SU-DHL-6 (cell line): ENCODE results near the gene AQP6.

Source experiments
- H2AFZ ChIP-seq: fragments of 200-600 bp; sonication (generic); 2 replicates; pipeline ENCODE4 v1.6.1; 2014; ENCODE audit warnings: low read depth, mild to moderate bottlenecking, moderate library complexity, mixed read lengths, antibody characterized with exemption, low read length; ENCODE audit not compliant: severe bottlenecking
- H3F3A ChIP-seq: fragments of 200-600 bp; shearing (Covaris generic); 2 replicates; pipeline ENCODE4 v1.6.0; 2016; ENCODE audit warnings: antibody characterized with exemption, mild to moderate bottlenecking; ENCODE audit not compliant: insufficient read depth
- H3K27ac ChIP-seq: fragments of 200-600 bp; sonication (generic); 2 replicates; pipeline ENCODE4 v1.5.1; 2016; ENCODE audit warnings: low read depth, mild to moderate bottlenecking, low read length, moderate library complexity, mixed read lengths
- H3K27me3 ChIP-seq: fragments of 200-600 bp; sonication (generic), shearing (Covaris generic); 2 replicates; pipeline ENCODE4 v1.6.0; 2014; ENCODE audit warnings: mild to moderate bottlenecking, low read length
- H3K36me3 ChIP-seq: fragments of 200-600 bp; sonication (generic); 2 replicates; pipeline ENCODE4 v1.6.1; 2014; ENCODE audit warnings: mild to moderate bottlenecking, low read length, mixed read lengths
- H3K4me2 ChIP-seq: fragments of 300-600, 200-600 bp; shearing (Covaris generic), sonication (generic); 2 replicates; pipeline ENCODE4 v1.6.0; 2014; ENCODE audit warnings: low read length, low read depth, mild to moderate bottlenecking; ENCODE audit not compliant: poor library complexity, severe bottlenecking
- H3K4me3 ChIP-seq: fragments of 200-600 bp; sonication (generic); 2 replicates; pipeline ENCODE4 v1.5.1; 2014; ENCODE audit warnings: antibody characterized with exemption, low read length, mild to moderate bottlenecking, mixed read lengths; ENCODE audit not compliant: insufficient read depth, poor library complexity, severe bottlenecking
- H3K79me2 ChIP-seq: fragments of 200-600 bp; sonication (generic); 2 replicates; pipeline ENCODE4 v1.6.1; 2014; ENCODE audit warnings: mild to moderate bottlenecking, low read length, moderate library complexity; ENCODE audit not compliant: insufficient read depth
- H3K9ac ChIP-seq: fragments of 200-600 bp; sonication (generic); 2 replicates; pipeline ENCODE4 v1.7.0; 2014; ENCODE audit warnings: mild to moderate bottlenecking, low read length
- H3K9me2 ChIP-seq: fragments of 200-600 bp; sonication (generic); replicated peaks from 2 replicates; pipeline ENCODE4 v1.6.1; 2014; ENCODE audit warnings: low read length; ENCODE audit not compliant: insufficient read depth
- H3K9me3 ChIP-seq: fragments of 200-600 bp; sonication (generic); 2 replicates; pipeline ENCODE4 v1.6.1; 2014; ENCODE audit warnings: low read length, mixed read lengths; ENCODE audit not compliant: insufficient read depth
- H4K20me1 ChIP-seq: fragments of 200-600 bp; sonication (generic); 2 replicates; pipeline ENCODE4 v1.6.1; 2014; ENCODE audit warnings: low read depth, mild to moderate bottlenecking, antibody characterized with exemption, low read length, moderate library complexity, mixed read lengths
- EZH2phosphoT487 ChIP-seq: fragments of 200-600 bp; sonication (generic), shearing (Covaris generic); conservative IDR thresholded peaks from 2 replicates; pipeline ENCODE4 v1.6.1; 2018; ENCODE audit warnings: mild to moderate bottlenecking, antibody characterized with exemption, low read length, moderate library complexity, mixed read lengths
- TF ChIP-seq, protein P1 (sequence below): fragments of 200-600 bp; sonication (generic); IDR thresholded peaks from one replicate; pipeline ENCODE4 v1.5.1; 2017; ENCODE audit warnings: antibody characterized with exemption, mild to moderate bottlenecking, low read length, moderate library complexity; ENCODE audit not compliant: insufficient read depth, poor library complexity, severe bottlenecking

The AQP6 gene

DNA sequence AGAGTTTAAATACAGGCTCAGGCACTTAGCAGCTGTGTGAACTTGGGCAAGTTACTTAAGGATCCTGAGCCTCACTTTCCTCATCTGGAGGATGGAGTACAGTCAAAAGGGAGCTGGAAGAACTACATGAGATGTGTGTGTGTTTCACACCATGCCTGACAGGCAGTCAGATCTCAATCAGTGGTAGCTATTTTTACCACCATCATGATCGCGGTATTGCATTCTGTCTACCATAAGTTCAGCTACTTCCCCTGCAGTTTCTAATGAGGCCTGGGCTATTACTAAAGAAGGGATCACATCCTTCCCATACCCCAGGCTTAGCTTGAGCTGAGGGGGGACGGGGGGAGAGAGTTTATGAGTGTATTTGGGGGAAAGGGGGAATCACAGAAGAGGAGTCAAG, 7.0 kb downstream of the AQP6 start:
- no peaks in the 10 kb centered on the region for H3K36me3 ChIP-seq
- no peak overlapping the region for H3K4me2 ChIP-seq
- no peaks in the 10 kb centered on the region for H3K79me2 ChIP-seq
- no peak overlapping the region for H3K9ac ChIP-seq
- H3K27me3 ChIP-seq, result no peaks in the 10 kb centered on the region
- no peaks in the 10 kb centered on the region for H4K20me1 ChIP-seq
- no peak overlapping the region for H3K4me3 ChIP-seq
- no peaks in the 10 kb centered on the region for H3F3A ChIP-seq
- no peaks in the 10 kb centered on the region for H3K9me2 ChIP-seq
- TF ChIP-seq, protein P1, sequence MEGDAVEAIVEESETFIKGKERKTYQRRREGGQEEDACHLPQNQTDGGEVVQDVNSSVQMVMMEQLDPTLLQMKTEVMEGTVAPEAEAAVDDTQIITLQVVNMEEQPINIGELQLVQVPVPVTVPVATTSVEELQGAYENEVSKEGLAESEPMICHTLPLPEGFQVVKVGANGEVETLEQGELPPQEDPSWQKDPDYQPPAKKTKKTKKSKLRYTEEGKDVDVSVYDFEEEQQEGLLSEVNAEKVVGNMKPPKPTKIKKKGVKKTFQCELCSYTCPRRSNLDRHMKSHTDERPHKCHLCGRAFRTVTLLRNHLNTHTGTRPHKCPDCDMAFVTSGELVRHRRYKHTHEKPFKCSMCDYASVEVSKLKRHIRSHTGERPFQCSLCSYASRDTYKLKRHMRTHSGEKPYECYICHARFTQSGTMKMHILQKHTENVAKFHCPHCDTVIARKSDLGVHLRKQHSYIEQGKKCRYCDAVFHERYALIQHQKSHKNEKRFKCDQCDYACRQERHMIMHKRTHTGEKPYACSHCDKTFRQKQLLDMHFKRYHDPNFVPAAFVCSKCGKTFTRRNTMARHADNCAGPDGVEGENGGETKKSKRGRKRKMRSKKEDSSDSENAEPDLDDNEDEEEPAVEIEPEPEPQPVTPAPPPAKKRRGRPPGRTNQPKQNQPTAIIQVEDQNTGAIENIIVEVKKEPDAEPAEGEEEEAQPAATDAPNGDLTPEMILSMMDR, result no peak
- no peak for TF ChIP-seq EZH2phosphoT487
- H3K9me3 ChIP-seq, result no peaks in the 10 kb centered on the region
- H2AFZ ChIP-seq, result no peak overlapping the region
- H3K27ac ChIP-seq, result no peak overlapping the region

DNA sequence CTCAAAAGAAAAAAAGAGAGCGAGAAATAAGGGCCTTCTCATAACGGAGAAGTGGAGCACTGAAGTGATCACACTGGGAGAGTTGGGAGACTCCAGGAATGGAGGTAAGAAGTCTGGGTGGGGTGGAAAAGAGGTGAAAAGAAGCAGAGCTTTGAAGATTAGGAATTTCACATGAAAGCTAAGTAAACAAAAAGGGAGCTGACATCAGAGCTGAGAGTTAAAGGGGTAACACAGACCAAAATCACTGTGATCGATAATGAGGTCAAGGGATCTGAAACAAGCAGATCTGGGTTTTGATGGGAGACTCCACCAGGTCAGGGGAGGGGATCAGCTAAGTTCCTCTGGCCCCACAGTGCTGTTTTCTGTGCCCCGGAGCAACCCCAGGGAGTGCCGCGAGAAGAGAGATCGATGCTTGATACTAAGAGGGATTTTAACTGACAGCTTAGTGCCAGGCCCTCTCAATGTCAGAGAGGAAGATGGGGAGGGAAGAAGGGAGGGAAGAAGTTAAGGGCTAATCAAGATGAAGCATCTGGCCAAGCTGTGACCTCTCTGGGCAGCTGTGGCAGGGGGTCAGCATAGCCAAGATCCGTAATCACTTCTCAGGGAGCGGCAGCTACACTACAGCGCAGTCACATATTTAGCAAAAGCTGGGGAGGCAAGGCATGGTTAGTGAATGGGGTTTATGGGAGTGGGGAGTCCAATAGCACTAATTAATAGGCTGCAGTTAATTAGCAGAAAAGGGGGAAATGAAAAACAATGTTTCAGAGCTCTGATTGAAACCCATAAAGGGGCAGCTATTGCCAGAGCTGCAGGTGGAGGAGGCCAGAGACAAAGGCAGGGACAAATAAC, 8.0 kb downstream of the AQP6 start:
- Histone ChIP-seq H3K9me2 (no peaks in the 10 kb centered on the region), H2AFZ (no peak overlapping the region), H4K20me1 (no peaks in the 10 kb centered on the region), H3K9me3 (no peaks in the 10 kb centered on the region), H3K4me2 (no peak overlapping the region), H3K27ac (no peak overlapping the region), H3K9ac (no peak overlapping the region), H3F3A (no peaks in the 10 kb centered on the region), H3K36me3 (no peaks in the 10 kb centered on the region), H3K27me3 (no peaks in the 10 kb centered on the region), H3K4me3 (no peak overlapping the region), H3K79me2 (no peaks in the 10 kb centered on the region)
- no peak for TF ChIP-seq EZH2phosphoT487
- TF ChIP-seq, protein P1, result no peak

DNA sequence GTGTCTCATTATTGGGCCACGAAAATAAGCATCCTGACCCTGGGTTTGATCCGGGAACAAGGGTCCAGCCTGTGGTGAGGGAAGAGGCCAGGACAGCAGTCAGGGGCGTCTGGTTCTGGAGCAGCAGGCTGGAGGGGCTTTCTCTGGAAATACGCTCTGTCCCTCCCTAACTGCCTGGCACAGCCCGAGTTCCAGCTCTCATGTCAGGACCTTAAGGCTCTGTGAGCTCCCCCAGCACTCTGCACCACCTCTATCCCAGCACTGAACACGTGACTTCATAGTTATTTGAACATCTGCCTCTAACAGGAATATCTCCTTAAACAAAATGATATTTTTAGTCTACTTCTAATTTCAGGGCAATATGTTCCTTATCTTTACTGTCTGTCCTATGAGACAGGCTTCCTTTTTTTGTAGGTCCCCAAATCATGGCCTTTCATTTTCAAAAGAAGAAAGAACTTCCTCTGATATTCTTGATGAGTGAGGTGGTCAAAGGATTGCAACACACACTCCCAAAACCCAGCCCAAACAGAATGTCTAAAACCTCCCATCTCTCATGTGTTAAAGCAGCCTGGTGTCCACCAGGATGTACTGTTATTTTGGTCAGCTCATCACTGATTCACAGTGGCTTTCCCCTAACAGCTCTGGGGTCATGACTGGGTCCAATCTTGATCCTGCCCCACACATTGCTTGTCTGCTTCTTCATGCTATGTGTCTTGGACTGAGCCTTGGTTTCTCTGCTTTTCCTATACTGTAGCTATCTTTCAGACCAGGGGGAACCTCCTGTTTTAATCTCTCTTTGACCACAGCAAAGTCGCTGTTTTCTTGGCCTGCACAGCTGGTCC, 9.7 kb downstream of the AQP6 start:
- H4K20me1 ChIP-seq, result no peaks in the 10 kb centered on the region; the same call in 1 of the 2 replicates
- H3F3A ChIP-seq, result no peaks in the 10 kb centered on the region
- H3K27me3 ChIP-seq, result no peaks in the 10 kb centered on the region
- no peak overlapping the region for H2AFZ ChIP-seq
- H3K79me2 ChIP-seq, result no peaks in the 10 kb centered on the region
- H3K9me2 ChIP-seq, result no peaks in the 10 kb centered on the region
- no peak overlapping the region for H3K27ac ChIP-seq
- peaks cover 9% of the 10 kb centered on the region; the same call in 1 of the 2 replicates for H3K36me3 ChIP-seq
- no peak overlapping the region for H3K4me3 ChIP-seq
- H3K9ac ChIP-seq, result no peak overlapping the region
- H3K4me2 ChIP-seq, result no peak overlapping the region
- TF ChIP-seq, protein P1, result no peak
- TF ChIP-seq EZH2phosphoT487, result no peak
- H3K9me3 ChIP-seq, result no peaks in the 10 kb centered on the region
